Measurements from ENCODE around the gene TLR10. TPM values are rescaled to one million over a fixed set of nuclear protein-coding genes. Genes with fewer than 3 reads are reported as not detected.

TLR10 gene
- total RNA-seq, 1 experiment from 2014 or later: not detected

DNA sequence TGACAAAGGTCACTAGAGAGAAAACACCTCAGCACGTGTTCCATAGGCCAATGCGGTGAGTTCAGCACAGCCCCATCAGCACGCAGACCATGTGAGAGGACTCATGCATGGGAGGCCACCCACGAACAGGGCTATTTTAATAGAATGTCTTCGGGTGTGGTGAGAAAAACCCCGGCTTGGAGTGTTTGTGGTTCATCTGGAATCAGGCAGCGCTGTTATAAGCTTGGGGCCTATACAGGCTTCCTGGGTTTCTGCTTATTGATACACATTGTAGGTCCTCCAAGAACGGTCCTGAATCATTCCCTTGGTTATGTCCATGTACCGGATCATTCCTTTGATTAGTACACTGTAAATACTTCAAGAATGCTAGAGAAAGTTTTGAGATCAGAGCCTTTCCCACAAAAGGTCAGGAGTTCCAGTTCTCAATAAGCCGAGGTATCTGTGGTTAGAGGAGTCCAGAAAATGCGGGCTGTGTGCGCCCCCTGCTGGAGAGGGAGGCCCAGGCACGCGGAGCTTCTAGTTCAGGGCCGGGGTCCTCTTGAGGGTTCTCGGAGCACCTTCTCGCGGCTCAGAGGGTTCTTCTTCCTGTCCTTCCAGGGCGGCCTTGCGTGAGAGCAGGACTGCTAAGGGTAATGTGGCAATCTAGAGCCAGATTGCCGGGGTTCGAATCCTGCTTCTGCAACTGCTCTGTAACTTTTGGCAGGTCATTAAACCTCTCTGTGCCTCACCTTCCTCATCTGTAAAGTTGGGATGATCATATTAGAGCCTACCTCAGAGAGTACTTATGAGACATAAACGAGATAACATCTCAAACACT is 51.8 kb downstream of the TLR10 start:
- DNase-seq (ENCODE audit: low spot score): peak; percentile 61

DNA sequence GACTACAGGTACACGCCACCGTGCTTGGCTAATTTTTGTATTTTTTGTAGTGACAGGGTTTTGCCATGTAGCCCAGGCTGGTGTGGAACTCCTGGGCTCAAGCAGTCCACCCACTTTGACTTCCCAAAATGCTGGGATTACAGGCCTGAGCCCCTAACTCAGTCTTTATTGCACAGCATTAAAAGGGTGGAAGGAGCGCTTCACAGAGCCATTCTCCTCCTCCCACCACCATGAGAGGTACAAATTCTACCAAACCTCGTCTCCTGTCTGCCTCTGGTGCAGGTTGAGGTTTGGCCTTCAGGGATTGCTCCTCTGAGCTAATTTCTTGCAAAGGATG is 52.3 kb downstream of the TLR10 start:
- DNase-seq (ENCODE audit: low spot score): no peak

DNA sequence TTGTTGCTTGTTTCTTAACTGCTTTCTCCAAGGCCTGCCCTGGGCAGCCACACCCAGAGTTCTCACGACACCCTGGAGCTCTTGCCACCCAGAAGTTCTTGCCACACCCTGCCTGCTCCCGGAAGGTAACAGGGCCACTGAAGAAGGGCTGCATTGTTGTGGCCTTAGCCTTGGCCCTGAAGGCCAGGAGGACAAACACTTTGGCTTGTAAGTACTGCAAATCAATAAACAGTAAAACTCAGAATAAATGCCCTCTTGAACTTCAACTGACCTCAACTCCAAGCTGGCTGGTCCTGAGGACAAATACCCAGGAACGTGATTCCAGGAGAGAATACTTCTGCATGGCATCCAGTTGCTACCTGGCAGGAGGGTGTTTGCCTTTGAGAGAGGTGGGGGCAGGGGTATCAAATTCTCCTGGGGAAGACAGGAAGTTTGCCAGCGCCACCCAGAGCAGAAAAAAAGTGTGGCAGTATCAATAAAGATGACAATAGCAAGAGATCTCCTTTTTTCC is 54.1 kb downstream of the TLR10 start:
- peak; percentile 11 for DNase-seq (ENCODE audit: low spot score)

DNA sequence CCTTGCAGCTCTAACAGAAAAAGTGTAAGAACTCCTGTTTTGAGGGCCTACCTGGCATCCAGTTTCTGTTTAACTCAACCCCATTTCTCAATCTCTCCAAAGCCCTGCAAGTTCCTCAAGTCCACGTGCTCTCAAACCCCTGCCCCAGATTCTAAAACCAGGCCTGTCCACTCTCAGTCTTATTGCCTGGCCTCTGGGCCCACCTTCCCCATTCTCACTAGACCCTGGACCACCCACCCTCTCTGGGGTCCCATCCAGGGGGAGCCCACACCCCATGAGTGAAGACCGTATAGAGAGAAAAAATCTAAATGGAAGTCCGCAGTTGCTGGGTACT is 58.3 kb downstream of the TLR10 start:
- DNase-seq (ENCODE audit: low spot score): no peak

DNA sequence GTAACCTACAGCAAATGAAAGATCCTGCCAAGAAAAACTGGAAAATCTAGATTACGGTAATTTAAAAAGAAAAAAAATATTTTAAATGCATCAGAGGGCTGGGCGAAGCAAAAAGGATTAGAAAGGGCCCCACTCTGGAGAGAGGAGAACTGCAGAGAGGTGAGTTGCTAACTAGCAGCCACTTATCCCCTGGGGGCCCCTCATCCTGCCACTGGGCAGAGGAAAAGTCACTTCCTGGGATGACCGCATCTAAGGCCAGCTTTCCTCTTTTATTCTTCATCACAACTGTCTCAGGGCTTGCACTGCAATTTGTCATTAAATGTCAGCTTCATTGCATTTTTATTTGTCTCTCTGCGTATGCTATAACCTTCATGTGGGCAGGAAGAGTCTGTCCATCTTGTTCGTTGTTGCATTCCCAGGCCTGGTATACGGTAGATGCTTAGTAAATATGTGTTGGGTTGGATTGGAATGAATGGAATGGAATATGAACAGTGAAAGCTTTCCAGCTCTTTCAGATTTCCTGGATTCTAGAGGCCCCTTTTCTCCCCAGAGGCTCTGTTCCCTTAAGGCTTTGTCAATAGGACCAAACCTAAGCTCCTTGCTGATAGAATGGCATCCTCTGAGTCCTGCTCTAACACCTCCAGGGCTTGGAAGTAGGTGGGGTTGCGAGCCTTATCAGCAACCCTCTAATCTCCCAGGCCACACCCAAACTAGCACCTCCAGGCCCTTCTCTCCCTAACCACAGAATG is 58.9 kb downstream of the TLR10 start:
- peak; percentile 51 for DNase-seq (ENCODE audit: low spot score)

DNA sequence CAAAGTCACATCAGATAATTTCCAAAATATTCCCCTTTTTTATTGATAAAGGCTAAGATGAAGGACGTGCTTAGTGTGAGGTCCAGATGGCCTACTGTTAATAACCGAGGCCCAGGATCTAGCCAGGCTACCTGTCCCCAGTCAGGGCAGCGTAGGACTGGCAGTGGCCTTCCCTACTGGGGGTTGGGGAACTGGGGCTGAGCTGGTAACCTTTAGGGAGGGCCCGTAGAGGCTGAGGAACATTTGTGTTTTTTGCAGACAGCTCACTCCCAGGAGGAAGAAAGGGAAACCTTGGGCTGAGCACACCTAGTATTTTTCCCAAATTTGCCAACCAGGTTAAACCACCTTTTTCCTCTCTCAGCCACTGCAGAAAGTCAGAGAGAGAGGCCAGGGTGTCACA is 59.7 kb downstream of the TLR10 start:
- no peak for DNase-seq (ENCODE audit: low spot score)

Other genes with a start within 250 kb of the TLR10 start
- 6.4 and 8.9 TPM in 2 replicates for gene KLF3, start 118.8 kb downstream of the TLR10 start, total RNA-seq (2014; rRNA removed; shearing (Covaris generic))
- 0.60 and 4.6 TPM in 2 replicates for gene TLR1, start 21.8 kb upstream of the TLR10 start, total RNA-seq (2014; rRNA removed; shearing (Covaris generic))
- 8.1 and 11.0 TPM in 2 replicates for gene TLR6, start 73.8 kb upstream of the TLR10 start, total RNA-seq (2014; rRNA removed; shearing (Covaris generic))
- gene FAM114A1, start 84.8 kb upstream of the TLR10 start, total RNA-seq (2014; rRNA removed; shearing (Covaris generic)): 85.3 and 89.1 TPM in 2 replicates
- 0.19 and 0.81 TPM in 2 replicates for gene TMEM156, start 249.4 kb upstream of the TLR10 start, total RNA-seq (2014; rRNA removed; shearing (Covaris generic))

Data from A172 (cell line).